Dermis microvascular lymphatic vessel endothelial cell (primary cell): ENCODE measurements around the gene TNS1. TPM values are rescaled to one million over a fixed set of nuclear protein-coding genes. Genes with fewer than 3 reads are reported as not detected.
"Not testable (repeated sequence)": the region's sequence is repeated elsewhere in the genome, so short reads cannot be mapped to it uniquely, and the experiment has no call there.

Experiments
- DNase-seq, 2 donors: peaks; one replicate each; pipeline versions ENCODE4 v3.0.0 to v3.0.0-alpha.2; 2010; ENCODE audit warnings: low read depth in 2 of 2
- total RNA-seq: library from RNA; depleted of rRNA; stranded (reverse); fragments of >200 nt; gene quantifications from 2 replicates; pipeline ENCODE4 v1.2.1, GENCODE V29; 2014

The TNS1 gene
- total RNA-seq, 1 donor from 2014 or later: 21.1 TPM

DNA sequence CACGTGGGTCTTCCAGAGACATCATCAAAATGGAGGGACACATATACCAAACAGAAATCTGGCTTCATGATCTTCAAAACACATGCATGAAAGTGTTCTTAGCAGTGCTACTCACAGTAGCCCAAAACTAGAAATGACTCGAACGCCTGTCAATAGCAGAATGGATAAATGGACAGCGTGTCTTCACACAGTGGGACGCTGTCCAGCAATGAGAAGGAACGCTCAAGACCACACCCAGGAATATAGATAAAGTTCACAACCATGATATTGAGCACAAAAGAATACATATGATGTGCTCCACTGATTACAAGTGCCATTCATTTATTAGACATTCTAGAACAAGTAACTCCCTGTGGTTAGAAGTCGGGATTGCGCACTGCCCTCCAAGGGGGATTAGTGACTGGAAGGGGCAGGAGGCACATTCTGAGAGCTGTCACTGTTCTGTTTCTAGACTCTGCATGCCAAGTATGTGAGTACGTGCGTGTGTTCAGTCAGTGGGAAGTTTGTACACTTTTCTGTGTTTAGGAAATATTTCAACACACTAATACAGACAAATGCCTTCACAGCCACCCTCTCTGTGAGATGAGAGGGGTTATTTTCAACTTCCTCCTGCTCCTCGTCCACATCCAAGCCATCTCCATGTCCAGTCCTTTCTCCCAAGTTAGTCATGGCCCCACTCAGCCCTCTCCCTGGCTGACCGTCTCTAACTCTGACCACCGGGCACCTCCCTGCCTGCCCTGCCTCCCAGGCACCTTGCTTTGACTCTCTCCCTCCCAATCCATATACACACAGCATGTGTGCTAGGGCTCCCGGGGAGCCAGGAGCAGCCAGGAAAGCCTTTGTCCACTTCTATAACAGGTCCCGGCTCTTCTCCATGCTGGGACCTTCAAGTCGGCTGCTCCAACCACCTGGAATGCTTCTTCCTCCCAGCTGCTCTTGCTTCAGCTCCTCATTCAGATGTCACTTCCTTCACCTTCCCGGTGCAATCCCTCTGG lies 26.9 kb upstream of the TNS1 start:
- no peak for DNase-seq

DNA sequence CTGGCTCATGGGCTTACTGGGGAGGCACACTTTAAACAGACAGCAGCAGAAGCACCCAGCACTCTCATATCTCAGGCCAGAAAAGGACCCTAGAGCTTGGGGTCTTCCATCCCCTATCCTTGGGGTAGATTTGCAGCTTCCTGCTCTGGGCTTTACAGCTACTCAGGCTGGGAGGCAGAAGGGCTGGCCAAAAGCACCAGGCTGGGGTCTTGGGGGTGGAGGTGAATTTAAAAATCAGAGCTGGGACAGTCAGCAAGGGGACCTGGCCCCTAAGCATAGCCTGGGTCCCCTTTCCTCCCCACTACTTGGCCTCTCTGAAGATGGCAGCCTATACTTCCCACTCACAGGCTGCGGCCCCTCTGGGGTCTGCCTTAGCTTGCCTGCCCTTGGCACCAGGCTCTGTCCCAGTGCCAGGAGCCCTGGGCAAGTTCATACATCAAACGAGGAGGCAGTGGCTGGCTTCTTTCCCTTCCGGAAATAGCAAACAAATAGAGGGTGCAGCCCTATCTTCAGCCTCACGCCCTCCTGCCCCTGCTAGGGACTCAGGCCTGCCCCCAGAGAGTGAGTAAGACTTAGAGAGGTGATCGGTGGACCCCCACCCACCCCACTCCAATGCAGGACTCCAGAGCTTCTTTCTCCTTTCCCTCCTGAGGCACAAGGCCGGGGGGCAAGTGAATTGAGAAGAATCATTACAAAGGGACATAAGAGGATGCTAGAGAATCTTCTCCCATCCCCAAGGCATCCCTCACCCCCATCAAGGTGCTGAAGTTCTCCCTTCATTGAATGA lies 26.0 kb upstream of the TNS1 start:
- no peak for DNase-seq

DNA sequence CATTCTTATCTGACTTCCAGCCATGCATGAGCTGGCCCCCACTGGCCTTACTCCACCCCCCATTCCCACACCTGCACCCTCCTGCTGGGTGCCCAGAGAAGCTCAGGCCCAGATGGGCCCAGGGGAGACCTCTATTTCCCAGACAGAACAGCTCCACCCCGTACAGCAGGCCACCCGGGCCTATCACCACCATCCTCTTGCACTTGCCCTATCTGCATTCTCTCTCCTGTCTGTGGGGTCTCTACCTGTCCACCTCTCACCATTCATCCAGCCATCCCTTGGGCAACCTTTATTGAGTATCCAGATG lies 25.3 kb upstream of the TNS1 start:
- no peak for DNase-seq

DNA sequence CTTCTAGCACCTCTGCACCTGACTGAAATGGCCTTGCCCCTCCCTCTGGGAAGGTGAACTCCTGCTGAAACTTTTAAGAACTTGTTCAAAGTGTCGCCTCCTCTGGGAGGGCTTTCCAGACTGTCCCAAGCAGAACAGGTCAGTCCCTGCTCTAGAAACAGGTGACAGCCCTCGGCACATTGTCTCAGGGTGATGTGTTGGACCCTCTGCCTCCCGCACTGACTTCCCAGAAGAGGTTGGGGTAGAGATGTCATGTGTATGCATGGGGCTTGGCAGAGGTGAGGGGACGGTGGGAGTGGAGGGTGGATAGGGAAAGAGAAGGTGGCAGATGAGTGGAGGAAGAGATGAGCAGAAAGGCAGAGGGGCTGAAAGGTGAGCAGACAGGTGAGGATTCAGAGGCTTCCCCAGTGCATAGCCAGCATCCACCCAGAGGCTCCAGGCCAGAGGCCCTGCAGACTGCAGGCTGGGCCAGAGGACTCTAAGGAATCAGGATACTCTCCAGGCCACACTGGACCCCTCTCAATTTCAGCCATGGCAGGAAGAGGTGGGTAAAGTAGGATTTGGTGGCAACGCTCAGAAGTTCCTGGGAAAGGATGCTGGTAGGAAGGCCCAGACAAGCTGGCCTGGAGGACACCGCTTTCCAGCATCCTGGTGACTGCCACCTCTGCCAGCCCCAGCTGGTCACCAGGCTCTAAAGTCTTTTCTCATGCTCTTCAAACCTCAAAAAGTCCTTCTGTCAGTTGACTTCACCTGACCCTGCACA lies 24.8 kb upstream of the TNS1 start:
- no peak for DNase-seq

DNA sequence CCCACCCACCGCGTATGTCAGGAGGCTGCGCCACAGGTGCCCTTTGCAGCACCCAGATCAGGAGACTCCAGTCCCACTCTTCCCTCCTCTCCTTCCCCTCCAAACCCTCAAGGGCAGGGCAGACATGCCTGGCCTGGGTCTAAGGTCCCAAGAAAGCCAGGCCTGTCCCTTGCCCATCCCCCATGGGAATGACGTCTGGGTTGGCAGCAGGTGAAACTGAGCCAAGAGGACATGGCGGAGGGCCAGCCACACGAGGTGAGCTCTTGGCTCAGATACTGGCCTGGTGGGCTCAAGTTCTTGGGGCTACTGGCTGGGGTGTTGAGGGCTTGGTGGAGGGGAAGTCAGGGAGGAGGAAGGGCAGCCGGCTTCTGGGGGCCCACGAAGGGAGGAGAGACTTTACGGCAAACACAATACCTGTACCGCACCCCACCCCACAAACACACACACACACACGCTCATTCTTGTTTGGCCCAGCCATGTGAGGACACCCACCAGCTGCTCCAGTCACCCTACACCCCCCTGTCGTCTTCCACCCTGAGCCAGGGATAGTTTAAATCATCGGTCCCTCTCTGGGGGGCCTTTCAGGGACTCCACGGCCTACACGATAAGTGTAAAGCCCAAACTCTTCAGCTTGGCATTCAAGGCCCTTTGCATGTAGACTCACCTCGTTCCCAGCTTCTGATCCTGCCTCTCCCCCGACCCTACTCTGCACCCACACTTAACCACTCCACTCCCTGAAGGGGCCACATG lies 24.1 kb upstream of the TNS1 start:
- DNase-seq: no peak

DNA sequence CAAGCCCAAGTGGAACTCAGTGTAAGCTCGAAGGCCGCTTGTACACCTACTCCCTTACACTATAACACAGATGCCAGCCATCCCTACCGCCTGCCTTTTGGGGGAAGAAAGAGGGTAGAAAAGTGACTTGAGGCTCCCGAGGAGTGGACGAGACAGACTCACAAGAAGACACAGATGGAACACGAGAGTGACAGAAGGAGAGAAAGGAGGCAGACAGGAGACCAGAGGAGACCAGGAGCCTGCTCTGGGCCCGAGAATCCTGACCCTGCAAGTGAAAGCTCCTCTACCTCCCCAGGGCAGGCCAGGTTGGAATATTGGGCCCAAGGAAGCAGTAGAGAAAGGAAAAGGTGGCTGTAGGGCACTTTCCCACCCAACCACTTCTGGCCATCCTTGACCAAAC lies 23.4 kb upstream of the TNS1 start:
- DNase-seq: no peak

DNA sequence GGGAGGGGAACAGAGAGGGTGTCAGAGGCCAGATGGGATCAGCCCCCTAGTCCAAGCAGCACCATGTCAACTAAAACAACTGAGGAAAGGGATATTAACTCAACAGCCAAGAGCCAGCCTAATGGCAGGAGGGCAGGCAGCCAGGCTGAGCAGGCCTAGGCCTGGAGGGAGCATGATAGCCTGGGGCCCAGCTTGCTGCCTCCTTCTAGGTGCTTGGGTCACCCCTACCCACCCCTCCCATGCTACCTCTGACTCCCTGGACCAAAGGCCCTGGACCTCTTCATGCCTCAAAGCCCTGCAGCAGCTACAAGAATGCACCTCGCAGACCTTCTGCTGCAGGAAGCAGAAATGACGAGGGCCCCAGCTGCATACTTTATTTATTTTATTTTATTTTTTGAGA lies 22.1 kb upstream of the TNS1 start:
- no peak for DNase-seq

DNA sequence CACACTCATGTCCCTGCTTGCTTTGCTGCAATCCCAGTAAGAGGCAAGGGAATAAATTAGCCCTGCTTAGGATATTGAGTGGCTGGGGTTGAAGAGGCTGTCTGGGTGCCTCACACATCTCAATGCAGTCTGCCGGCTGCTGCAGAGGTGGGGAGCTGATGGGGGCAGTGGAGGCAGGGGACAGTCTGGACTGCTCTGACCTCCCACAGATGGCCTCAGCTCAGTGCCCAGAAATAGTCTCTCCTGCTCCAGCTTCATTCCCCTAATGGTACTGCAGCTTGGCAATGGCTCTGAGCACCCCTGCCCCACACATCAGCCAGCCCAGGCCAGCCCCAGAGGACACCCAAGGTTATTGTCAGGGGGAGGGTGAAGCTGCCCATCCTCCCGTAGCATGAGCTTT lies 21.5 kb upstream of the TNS1 start:
- DNase-seq: no peak

DNA sequence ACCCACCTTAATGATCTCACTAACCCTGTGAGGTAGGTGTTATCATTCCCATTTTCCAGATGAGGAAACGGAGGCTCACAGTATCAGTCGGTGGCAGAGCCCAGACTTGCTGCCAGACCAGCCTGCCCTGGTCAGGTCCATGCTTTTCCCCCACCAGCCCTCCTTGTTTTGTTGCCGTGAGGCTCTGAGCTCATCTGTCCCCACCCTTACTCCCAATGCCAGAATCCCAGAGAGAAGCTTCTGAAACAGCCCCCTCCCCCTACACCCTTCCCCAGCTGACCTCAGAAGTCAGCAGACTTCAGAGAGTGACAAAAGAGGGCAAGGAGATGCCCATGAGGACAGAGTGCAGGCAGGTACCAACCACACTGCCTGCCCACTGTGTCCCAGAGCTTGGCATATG lies 20.8 kb upstream of the TNS1 start:
- DNase-seq: no peak

DNA sequence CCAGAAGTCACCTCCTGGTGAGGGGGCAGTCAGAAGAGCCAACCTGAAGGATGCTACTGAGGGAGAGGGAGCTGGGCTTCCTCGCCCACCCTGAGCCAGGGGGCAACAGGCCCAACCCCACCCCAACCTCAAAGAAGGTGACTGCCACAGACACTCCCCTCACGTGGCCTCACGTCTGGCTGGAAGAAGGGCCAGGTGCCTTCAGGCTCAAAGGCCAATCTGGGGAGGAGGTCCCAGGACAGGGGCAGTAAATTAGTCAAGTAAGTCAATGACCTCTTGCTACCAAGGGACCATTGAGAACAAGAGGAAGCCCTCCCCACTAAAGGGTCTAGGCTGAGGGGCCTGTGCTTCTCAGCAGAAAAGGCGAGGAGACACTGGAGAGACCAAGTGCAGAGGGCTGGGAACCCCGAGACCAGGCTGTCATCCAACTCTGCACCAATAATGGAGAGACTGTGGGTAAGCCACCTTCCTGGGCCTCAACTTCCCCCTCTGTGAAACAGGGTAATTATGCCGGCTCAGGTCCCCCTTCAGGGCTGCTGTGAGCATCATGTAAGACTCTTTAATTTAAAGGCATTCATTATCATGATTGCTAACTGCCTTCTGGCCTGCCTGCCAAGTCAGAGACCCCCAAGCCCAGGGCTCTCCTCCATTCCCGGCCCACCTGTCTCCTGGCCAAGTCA lies 20.2 kb upstream of the TNS1 start:
- no peak for DNase-seq

DNA sequence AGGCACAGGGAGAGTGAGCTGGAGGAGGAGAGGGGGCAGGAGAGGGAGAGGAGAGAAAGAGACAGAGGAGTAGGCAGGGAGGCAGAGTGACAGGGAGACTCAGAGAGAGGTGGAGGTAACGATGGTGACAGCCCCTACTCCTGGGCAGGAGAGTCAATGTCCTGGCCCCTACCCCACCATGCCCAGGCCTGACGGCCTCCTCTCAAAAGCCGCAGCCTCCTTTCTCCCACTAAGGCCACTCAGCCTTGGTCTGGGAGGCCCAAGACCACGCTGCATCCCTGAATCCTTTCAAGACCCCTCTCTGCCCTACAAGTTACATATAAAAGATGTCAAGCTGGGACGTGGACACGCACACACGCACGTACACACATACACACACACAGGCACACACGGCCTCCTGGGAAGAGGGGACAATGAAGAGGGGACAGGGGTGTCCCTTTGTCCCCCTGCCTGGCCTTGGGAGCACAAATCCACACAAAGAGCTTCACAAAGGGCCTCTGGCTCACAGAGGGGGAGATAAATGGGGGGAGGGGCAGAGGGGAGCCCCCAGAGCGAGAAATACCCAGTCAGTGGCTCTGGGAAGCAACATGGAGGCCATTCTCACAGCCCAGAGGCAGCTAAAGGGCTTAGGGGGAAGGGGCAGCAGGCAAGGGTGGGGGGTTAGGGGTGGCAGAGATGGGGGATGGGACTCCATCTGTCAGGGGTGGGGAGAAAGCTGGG lies 19.5 kb upstream of the TNS1 start:
- DNase-seq: no peak

DNA sequence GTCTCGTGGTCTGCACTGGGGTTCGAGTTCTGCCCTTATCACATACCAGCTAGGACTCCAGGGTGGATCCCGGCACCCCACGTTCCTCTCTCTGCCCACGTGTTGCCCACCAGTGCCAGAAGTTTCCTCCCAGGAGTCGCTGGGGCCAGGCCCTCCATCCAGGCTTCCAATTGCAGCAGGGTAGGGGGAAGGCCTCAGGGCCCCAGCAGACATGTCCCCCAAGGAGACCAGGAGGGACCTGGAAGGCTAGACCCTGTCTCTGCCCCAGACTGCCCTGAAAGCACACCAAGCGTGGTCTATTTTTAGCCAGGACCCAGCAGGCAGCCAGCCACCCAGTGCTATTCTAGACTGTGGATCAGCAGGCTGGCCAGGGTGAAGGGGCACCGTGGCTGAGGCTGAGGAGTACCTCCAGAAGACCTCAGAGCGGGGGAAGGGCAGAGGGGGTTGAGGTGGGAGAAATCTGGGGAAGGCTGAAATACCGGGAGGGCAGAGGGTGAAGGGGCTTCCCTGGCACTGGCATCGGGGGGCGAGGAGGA lies 18.8 kb upstream of the TNS1 start:
- DNase-seq: no peak

DNA sequence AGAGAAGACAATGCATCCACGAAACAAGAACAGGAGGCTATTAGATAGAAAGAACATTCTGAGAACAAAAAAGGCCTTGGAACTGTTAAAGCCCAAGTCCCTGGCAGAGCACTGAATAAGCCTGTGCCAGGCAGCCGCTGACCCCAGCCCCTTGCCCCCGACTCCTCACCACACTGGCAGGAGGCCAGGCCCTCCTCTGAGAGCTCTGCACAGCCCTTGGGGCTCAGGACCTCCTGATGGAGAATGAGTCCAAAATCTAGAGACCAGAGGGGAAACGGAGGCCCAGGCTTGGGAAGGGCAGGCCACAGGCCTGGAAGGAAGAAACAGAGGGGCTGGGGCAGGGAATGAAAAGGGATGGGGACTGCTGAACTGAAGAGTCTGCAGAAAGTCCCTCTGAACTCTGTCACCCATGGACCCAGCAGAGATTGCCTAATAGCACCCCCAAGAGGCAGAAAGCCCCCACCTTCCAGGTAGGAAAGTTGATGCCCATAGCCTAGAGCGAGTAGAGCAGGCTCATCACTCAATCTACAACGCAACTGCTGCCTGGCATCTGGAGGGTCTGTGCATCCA lies 18.3 kb upstream of the TNS1 start:
- DNase-seq: no peak

DNA sequence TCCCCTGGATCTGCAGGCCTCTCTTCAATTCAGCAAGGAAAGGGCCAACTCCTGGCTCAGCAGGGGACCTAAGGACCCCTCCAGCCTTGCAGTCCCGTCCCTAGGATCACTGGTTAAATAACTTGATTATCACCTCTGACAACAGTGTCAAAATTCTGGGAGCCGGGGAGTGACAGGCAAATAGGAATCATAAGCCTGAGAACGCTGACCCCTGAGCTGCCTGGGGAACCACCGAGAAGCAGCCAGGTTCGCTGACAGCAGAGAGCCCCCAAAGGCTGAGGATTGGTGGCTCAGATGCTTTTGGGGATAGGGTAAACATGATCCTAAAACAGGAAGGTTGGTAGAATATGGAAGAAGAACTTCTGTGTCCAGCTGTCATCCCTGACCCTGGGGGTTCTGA lies 17.5 kb upstream of the TNS1 start:
- no peak for DNase-seq

DNA sequence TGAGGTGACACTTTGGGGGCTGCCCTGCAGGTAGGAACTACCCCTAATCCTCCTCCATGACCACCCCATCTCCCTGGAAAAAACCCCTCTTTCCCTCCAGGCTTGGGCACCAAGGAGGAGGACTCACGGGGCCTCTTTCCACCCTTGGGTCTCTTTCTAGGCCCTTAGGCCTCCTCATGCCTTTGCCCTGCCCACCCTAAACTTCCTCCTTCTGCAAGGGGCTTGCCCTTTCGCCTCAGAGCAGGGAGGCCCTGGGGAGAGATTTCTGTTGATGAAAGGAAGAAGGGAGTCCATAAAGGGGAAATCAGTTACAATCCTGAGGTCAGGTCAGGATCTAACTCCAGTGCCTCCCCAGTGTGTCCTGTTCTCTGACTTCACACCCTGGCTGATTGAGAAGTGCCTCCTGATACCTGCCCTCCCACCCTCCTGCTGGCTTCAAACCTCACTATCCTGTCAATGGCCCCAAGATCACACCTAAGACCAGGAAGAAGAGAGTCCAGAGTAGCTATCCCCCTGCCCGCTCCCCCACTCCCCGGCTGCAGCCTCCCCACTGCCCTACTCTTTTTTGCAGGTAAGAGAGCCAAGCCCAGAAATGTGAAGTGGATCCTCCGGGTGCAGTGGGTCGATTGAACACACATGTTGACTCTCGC lies 16.7 kb upstream of the TNS1 start:
- DNase-seq: no peak

DNA sequence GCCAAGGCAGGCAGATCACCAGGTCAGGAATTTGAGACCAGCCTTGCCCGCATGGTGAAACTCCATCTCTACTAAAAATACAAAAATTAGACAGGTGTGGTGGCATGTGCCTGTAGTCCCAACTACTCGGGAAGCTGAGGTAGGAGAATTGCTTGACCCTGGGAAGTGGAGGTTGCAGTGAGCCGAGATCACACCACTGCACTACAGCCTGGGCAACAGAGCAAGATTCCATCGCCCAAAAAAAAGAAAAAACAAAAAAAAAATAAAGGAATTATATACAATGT lies 16.0 kb upstream of the TNS1 start:
- not testable (repeated sequence) for DNase-seq

DNA sequence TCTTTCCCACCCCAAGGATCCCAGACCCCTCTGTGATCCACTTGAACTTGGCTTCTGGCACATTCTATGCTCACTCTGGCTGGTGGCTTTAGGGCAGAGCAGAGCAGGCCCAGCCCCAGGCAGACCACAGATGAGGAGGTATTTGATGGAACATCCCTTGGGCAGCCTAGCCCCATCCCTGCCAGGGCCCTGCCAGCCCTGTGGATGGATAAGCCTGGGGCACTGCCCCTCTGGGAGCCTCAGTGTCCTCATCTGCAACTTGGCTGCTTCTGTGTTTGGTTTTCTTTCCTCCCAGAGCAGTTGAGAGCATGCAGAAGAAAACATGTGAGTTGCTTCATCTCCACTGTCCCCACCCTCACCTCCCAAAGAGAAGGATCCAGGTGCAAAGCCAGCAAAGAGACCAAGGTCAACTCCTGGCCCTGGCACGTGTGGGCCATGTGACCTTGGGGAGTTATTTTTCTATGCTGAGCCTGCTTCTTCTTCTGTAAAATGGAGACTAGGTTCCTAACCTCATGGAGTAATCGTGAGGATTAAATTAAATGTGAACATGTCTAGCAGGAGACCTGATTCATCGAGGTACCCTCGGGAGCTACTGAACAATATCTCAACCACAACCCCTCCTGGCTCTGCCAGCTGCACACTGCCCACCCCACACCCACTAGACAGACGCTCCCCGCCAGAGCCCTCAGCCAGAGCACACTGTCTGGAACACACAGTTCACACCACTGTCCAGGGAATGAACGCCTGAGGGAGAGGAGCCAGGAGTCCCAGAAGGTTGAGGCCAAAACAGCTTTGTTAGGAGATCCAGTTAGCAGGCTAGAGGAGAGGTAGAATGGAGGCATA lies 14.6 kb upstream of the TNS1 start:
- DNase-seq: no peak

DNA sequence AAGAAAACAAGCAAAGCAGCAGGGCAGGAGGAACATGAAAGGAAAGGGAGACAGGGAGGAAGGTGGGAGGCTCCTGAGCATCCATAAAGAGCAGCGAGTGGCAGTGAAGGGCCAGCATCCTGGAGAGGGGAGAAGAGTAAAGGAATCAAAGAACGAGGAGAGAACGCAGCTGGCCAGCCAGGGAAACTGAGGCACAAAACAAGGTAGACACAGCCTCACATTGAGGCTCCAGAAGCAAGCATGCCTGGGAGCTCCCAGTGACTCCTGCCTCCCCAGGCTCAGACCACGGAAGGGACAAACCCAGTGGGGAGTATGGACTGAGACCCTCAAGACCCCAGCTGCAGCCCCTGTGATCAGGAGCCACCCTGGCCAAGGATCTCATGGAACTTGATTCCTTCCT lies 14.0 kb upstream of the TNS1 start:
- no peak for DNase-seq
